Activated CD4-positive, alpha-beta memory T cell treated with anti-CD3 and anti-CD28 coated beads for 36 hours (primary cell): Measurements from ENCODE around the gene FAM151A. TPM values are rescaled to one million over a fixed set of nuclear protein-coding genes. Genes with fewer than 3 reads are reported as not detected.

ENCODE experiments used
- CTCF ChIA-PET: fragments of 350-600 bp; sonication (Branson Sonifier 250); formaldehyde crosslinking; loops from one replicate; lab custom pipeline; 2021; ENCODE audit warnings: antibody characterized with exemption, inconsistent platforms; lab: Charles Lee
- POLR2A ChIA-PET: fragments of 350-600 bp; sonication (Branson Sonifier 250); formaldehyde crosslinking; loops from one replicate; lab custom pipeline; 2021; ENCODE audit warnings: antibody characterized with exemption; lab: Charles Lee
- DNase-seq: peaks from one replicate; pipeline ENCODE4 v3.0.0-alpha.2; 2020
- H3K27ac Mint-ChIP-seq: one replicate; pipeline ENCODE4 v1.8.0; 2021; ENCODE audit warnings: mixed read lengths
- H3K27me3 Mint-ChIP-seq: one replicate; pipeline ENCODE4 v1.8.0; 2021; ENCODE audit warnings: mixed read lengths
- H3K36me3 Mint-ChIP-seq: one replicate; pipeline ENCODE4 v1.8.0; 2021; ENCODE audit warnings: mixed read lengths
- H3K4me1 Mint-ChIP-seq: one replicate; pipeline ENCODE4 v1.8.0; 2021; ENCODE audit warnings: low read depth, mixed read lengths
- H3K4me3 Mint-ChIP-seq: one replicate; pipeline ENCODE4 v1.8.0; 2021; ENCODE audit warnings: mild to moderate bottlenecking, mixed read lengths
- H3K9me3 Mint-ChIP-seq: one replicate; pipeline ENCODE4 v1.8.0; 2021; ENCODE audit warnings: mixed read lengths
- intact Hi-C: fragments of 100-400 bp; cut with micrococcal nuclease; formaldehyde crosslinking; loops from one replicate; pipeline ENCODE4 v1.15.1; 2023
- total RNA-seq, 2 experiments: library from RNA; stranded (reverse); gene quantifications; one replicate each; pipeline ENCODE4 v1.2.3, GENCODE V29; 2021

The FAM151A gene
- total RNA-seq, 2 experiments from 2014 or later = not detected

DNA sequence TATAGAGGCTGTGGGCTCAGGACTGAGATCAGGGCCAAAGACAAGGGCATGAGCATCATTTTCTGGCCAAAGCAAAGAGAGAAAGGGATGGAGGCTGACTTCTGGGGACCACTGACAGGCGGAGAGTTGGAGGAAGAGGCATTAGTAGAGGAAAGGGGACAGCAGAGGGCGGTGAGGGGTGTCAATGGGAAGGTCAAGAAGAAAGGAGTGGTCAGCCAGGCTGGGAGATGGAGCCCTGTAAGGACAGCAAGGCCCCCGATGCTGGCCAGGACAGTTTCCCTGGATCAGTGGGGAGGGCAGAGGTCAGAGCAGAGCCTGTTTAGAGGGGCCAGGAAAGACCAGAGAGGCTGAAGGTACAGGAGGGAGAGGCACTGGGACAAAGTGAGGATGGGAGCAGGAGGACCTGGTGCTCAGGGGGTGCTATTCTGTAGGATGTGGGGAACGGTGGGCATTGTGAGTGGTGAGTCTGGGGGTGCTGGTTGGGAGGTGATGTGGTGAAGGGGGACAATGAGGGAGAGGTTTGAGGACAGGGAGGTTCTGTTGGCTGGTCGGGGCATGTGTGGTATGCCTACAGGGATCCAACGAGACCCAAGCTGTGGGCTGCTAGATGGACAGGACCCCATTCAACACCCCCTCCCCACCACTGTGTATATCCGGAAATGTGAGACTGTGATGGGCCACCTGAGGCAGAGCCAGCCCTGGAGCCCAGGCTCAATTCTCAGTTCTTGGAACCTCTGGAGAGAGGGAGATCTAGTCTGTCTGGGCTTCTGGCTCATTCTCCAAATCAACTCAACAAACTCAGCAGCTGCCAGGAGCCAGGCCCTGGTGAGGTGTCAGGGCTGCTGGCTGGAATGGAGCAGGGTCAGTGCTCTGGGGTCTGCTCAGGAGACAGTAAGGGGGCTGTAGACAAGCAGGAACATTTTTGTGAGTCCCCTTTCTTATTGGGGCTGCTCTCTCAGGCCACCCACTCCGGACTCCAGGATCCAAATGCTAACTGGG is 1.4 kb upstream of the FAM151A start:
- intact Hi-C loops = no loop called here
- Mint-ChIP-seq H3K36me3 (no peaks in the 10 kb centered on the region), H3K27ac (no peak overlapping the region), H3K4me1 (no peaks in the 10 kb centered on the region), H3K9me3 (no peaks in the 10 kb centered on the region), H3K27me3 (peaks cover 2% of the 10 kb centered on the region), H3K4me3 (no peak overlapping the region)
- ChIA-PET POLR2A (no interaction called here), CTCF (no interaction called here)
- DNase-seq = no peak

DNA sequence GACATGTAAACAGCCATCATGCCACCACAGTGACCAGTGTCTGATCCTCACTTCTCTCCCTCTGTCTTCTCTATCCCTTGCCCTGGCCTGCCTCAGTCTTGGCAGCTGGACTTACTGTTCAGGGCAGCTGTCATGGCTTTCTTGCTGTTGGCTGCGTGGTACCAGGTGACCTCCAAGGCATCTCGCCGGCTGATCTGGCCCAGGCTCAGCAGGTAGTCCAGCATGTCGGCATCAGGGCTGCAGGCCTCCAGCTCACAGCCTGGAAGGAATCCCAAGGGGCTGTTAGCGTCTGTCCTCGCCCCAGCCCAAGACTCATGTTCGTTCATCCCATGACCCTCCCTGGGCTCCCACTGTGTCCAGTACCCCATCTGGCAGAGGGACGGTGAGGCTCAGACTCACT is 3.6 kb downstream of the FAM151A start:
- intact Hi-C loops = no loop called here
- DNase-seq = no peak
- H3K27me3 Mint-ChIP-seq = peaks cover 2% of the 10 kb centered on the region
- CTCF ChIA-PET = no interaction called here
- no peaks in the 10 kb centered on the region for H3K9me3 Mint-ChIP-seq
- H3K27ac Mint-ChIP-seq = no peak overlapping the region
- no peaks in the 10 kb centered on the region for H3K36me3 Mint-ChIP-seq
- POLR2A ChIA-PET = no interaction called here
- no peaks in the 10 kb centered on the region for H3K4me1 Mint-ChIP-seq
- no peak overlapping the region for H3K4me3 Mint-ChIP-seq

DNA sequence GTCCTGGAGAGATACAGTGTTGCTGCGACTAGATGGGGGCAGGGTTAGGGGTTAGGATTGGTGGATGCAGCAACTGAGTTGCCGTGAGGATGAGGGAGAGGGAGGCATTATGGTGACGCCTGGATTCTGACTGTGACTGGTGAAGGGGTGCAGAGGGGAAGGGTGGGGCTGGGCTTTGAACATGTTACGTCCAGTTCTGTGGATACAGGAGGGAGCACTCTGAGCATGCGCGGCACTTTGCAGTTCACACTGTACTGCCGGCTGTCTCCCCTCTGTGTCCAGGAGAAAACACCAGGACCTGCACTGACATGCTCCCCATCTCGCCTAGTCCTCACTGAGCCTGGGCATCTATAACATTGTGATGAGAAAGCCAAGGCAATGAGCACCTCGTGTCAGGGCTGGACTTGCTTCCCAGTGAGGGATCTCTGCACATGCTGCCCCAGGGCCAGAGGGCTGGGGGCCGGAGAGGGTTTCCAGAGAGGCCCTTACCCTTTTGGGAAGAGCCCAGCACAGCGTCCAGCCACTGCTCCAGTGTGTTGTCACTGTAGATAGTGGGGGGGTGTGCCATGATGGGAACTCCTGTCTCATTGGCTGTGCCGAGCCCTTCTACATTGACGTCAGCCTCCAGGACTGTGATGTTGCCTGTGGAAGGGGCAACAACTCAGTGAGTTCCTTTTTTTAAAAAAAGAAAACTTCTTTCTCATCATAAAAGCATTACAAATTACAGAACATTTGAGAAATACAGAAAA is 7.6 kb downstream of the FAM151A start:
- Mint-ChIP-seq H3K36me3 (no peaks in the 10 kb centered on the region), H3K9me3 (no peaks in the 10 kb centered on the region), H3K27ac (no peak overlapping the region), H3K27me3 (no peaks in the 10 kb centered on the region), H3K4me1 (no peaks in the 10 kb centered on the region), H3K4me3 (no peak overlapping the region)
- no peak for DNase-seq
- intact Hi-C loops = no loop called here
- CTCF ChIA-PET = no interaction called here
- POLR2A ChIA-PET = no interaction called here

DNA sequence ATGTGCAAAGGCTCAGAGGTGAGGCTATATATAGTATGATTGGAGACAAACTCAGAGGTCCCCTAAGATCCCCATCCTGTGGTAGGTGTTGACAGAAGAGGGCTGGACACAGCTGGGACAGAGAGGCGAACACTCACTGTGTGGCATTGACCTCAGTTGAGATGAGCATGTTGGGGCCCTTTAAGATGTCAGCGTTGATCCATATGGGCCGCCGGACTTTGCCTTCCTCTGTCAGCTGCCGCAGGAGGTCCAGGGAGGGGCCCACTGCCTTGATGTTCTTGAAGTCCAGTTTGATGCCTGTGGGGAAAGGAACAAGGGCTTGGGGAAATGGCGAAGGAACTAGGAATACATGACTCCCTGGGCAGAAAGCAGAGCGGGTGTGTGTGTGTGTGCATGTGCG is 8.8 kb downstream of the FAM151A start:
- DNase-seq = no peak
- ChIA-PET CTCF (no interaction called here), POLR2A (no interaction called here)
- Mint-ChIP-seq H3K4me1 (no peaks in the 10 kb centered on the region), H3K27me3 (no peaks in the 10 kb centered on the region), H3K27ac (no peak overlapping the region), H3K9me3 (no peaks in the 10 kb centered on the region), H3K4me3 (no peak overlapping the region), H3K36me3 (no peaks in the 10 kb centered on the region)
- intact Hi-C loops = no loop called here

DNA sequence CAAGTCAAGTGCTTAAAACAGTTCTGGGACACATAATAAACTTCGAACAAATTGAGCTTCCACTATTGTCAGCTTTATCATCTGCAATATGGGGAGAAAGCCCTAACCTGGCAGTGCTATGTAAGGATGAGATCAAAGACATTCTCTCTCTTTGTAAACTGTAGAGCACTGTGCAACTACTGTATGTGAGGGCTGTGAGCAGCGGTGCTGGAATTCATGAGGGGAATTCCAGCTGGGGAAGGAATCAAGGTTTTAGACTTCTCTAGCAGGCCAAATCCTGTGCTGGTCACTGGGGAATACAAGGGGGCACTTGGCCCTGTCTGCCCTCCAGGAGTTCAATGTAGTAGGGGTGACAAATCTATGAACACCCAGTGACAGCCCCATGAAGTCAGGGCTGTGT is 9.3 kb downstream of the FAM151A start:
- no peaks in the 10 kb centered on the region for H3K4me1 Mint-ChIP-seq
- intact Hi-C loops = no loop called here

DNA sequence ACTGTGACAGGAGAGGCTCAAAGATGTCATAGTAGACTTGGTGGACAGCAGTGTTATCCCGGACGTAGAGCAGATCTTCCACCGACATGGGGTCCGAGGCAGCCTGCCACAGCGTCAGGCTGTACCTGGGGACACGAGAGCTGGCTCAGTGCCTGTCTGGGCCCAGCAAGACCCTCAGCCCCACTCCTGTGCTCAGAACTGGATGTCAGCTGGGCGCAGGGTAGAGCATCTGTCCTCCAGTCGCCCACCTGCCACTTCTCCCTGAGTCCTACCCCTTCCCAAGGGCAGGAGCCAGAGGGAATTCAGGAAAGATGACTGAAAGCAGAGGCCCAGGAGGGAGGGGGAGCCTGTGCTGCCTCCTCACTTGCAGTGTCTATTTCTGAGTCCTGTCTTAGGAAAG is 11.7 kb downstream of the FAM151A start:
- Mint-ChIP-seq H3K27ac (no peak overlapping the region), H3K4me1 (no peaks in the 10 kb centered on the region), H3K4me3 (no peak overlapping the region), H3K36me3 (no peaks in the 10 kb centered on the region), H3K27me3 (no peaks in the 10 kb centered on the region), H3K9me3 (no peaks in the 10 kb centered on the region)
- DNase-seq = no peak
- intact Hi-C loops = no loop called here
- ChIA-PET POLR2A (no interaction called here), CTCF (interaction anchor here (1.0 kb wide), 1 partner anchor 188 kb away, joined by 3 read pairs; no protein-coding TSS in a partner anchor)

More for the DNA sequence above, 9.3 kb downstream of the FAM151A start:
- no peak overlapping the region for H3K4me3 Mint-ChIP-seq
- POLR2A ChIA-PET = no interaction called here
- no peak overlapping the region for H3K27ac Mint-ChIP-seq
- no peak for DNase-seq
- H3K9me3 Mint-ChIP-seq = no peaks in the 10 kb centered on the region
- H3K36me3 Mint-ChIP-seq = no peaks in the 10 kb centered on the region
- CTCF ChIA-PET = no interaction called here
- no peaks in the 10 kb centered on the region for H3K27me3 Mint-ChIP-seq

DNA sequence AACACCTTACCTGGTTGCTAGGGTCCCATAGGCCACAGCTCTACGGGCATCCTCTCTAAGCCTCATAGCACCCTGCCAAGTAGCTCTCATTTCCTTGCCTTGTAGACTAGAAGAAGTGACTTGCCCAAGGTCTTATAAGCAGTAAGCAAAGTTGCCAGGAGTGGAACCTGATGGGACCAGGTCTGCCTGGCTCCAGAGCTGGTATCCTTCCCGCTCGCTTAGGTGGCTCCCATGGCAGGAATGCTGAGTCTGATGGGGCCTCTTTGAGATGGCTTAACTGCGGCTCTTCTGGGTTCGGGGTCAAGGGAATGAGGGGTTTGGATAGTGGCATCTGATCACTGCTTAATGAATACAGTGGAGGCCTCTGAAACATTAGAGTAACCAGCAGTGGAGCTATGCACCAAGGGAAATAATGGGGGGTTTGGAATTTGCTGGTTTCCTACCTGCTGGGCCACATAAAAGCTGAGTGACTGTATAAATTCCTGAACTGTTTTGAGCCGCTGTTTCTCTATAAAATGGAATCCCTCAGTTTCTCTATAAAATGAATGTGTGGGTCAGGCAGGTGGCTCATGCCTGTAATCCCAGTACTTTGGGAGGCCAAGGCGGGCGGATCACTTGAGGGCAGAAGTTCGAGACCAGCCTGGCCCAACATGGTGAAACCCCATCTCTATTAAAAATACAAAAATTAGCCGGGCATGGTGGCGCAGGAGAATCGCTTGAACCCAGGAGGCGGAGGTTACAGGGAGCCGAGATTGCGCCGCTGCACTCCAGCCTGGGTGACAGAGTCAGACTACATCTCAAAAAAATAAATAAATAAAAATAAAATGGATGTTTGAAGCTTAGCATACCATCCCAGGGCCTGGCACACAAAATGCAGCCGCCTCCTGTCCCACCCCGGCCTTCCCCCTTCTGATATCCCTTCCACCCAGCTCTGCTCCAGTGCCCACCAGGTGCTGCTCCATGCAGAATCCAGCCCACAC is 12.4 kb downstream of the FAM151A start:
- POLR2A ChIA-PET = no interaction called here
- no peaks in the 10 kb centered on the region for H3K9me3 Mint-ChIP-seq
- H3K4me1 Mint-ChIP-seq = no peaks in the 10 kb centered on the region
- CTCF ChIA-PET = interaction anchor here (1.0 kb wide), 1 partner anchor 54 kb away, joined by 3 read pairs; no protein-coding TSS in a partner anchor
- no peak overlapping the region for H3K27ac Mint-ChIP-seq
- H3K36me3 Mint-ChIP-seq = no peaks in the 10 kb centered on the region
- DNase-seq = no peak
- intact Hi-C loops = no loop called here
- H3K27me3 Mint-ChIP-seq = no peaks in the 10 kb centered on the region
- H3K4me3 Mint-ChIP-seq = no peak overlapping the region

DNA sequence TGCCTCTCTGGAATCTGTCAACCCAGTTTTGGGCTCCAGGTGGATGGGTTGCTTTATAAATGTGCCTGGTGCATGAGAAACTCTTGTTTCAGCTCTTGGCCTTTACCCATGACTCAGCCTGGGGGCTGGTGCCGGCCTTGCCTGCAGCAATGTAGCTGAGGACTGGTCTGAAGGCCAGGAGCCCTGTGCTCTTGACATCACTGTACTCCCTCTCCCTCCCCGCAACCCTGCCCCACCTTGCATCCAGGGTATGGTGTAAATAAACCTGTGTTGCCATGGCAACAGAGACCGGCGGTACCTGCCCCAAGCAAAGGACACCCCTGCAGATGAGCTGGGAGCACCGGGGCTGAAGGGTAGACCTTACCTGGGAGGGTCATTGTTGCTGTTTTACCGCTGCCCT is 13.3 kb downstream of the FAM151A start:
- ChIA-PET CTCF (interaction anchor here (1.0 kb wide), 1 partner anchor 55 kb away, joined by 3 read pairs; no protein-coding TSS in a partner anchor), POLR2A (no interaction called here)
- Mint-ChIP-seq H3K27ac (no peak overlapping the region), H3K9me3 (no peaks in the 10 kb centered on the region), H3K4me3 (no peak overlapping the region), H3K36me3 (no peaks in the 10 kb centered on the region), H3K27me3 (no peaks in the 10 kb centered on the region), H3K4me1 (peaks cover 2% of the 10 kb centered on the region)
- no peak for DNase-seq
- intact Hi-C loops = no loop called here

DNA sequence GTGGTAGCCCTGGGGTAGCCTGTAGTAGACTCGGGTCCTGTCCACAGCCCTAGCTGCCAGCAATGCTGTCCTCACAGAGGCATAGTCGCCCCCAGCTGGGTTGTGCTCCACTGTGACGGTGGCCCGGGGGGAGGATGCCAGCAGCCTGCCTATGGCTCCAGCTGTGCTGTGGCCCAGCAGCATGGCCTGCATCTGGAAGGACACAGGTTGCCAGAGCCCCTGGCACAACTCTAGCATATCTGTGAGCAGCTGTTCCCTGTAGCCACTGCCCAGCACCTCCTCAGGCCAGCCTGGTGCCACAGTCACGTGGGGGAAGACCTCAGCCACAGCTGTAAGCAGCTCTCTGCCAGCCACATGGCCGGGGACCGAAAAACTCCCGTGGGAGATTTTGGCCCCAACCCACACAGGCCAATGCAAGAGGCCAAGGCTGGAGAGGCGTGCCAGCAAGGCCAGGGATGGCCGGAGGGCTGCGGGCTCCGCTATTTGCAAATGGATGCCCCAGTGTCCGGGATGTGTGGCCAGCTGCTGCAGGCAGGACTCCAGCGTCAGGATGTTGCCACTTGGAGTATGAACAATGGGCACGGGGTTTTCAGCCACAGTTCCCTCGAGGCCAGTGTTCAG is 13.9 kb downstream of the FAM151A start:
- intact Hi-C loops = no loop called here
- ChIA-PET POLR2A (no interaction called here), CTCF (no interaction called here)
- Mint-ChIP-seq H3K27me3 (no peaks in the 10 kb centered on the region), H3K27ac (no peak overlapping the region), H3K36me3 (no peaks in the 10 kb centered on the region), H3K4me3 (no peak overlapping the region), H3K4me1 (peaks cover 8% of the 10 kb centered on the region), H3K9me3 (no peaks in the 10 kb centered on the region)
- DNase-seq = no peak

DNA sequence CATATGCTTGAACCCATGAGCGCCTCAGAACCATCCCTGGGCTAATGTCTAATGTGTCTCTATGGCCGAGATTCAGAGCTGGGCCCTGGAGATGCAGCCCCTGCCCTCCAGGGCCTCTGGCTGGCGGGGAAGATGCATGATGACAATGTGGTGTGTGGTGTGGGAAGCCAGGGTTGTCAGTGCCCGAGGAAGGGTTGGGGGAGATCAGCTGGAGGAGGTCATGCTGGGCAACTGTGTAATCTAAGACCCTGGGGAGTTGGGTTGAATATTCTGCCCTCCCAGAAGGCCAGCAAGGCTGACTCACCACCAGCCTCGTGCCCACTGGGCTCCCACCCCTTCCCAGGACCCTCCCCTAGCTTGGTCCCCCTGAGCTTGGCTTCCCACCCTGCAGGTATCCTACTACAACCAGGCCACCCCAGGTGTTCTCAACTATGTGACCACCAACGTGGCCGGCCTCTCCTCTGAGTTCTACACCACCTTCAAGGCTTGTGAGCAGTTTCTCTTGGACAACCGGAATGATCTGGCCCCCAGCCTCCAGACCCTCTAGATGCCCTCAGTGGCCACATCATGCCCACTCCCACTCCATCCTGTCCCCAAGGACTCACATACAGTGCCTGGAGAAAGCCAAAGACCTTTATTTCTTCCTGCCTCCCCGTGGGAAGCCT is 14.6 kb downstream of the FAM151A start:
- Mint-ChIP-seq H3K27ac (no peak overlapping the region), H3K4me1 (peaks cover 12% of the 10 kb centered on the region), H3K27me3 (no peaks in the 10 kb centered on the region), H3K4me3 (no peak overlapping the region), H3K9me3 (no peaks in the 10 kb centered on the region), H3K36me3 (no peaks in the 10 kb centered on the region)
- CTCF ChIA-PET = no interaction called here
- POLR2A ChIA-PET = no interaction called here
- no peak for DNase-seq
- intact Hi-C loops = no loop called here
